Lower lobe of right lung (tissue), 2 donors: ENCODE results near the gene SPARC. TPM values are rescaled to one million over a fixed set of nuclear protein-coding genes. Genes with fewer than 3 reads are reported as not detected.

Experiments used
- ATAC-seq, 2 donors: fragments of 200-7000 bp; cut with Tn5 transposase; one replicate each; pipeline ENCODE4 v1.9.1; 2020 to 2022; ENCODE audit warnings: mild to moderate bottlenecking in 2 of 2, moderate library complexity in 2 of 2
- DNase-seq: peaks from one replicate; pipeline ENCODE4 v3.0.0-alpha.2; 2020
- H3K27ac ChIP-seq: fragments of 200-600 bp; one replicate; pipeline ENCODE4 v1.8.0; 2022
- H3K27me3 ChIP-seq: fragments of 200-600 bp; one replicate; pipeline ENCODE4 v1.8.0; 2022; ENCODE audit warnings: low read depth
- H3K36me3 ChIP-seq: fragments of 200-600 bp; one replicate; pipeline ENCODE4 v1.8.0; 2022; ENCODE audit warnings: mild to moderate bottlenecking
- H3K4me1 ChIP-seq: fragments of 200-600 bp; one replicate; pipeline ENCODE4 v1.8.0; 2022
- H3K4me3 ChIP-seq: fragments of 200-600 bp; one replicate; pipeline ENCODE4 v1.8.0; 2022; ENCODE audit warnings: mild to moderate bottlenecking
- H3K9me3 ChIP-seq: fragments of 200-600 bp; one replicate; pipeline ENCODE4 v1.8.0; 2022
- CTCF ChIP-seq: fragments of 200-600 bp; IDR thresholded peaks from one replicate; pipeline ENCODE4 v1.8.0; 2022; ENCODE audit warnings: antibody characterized with exemption, mild to moderate bottlenecking
- intact Hi-C: fragments of 100-400 bp; cut with DNase I; formaldehyde crosslinking; loops from one replicate; pipeline ENCODE4 v1.11.0; 2022
- total RNA-seq: library from RNA; stranded (reverse); fragmentation: NEBNext Ultra II Directional; extraction: Animal tissue kit (Norgen Biotek cat#: 25700); gene quantifications from one replicate; pipeline ENCODE4 v1.2.1, GENCODE V29; 2021
- donor health status: DM: no; HTN: yes; CAD: no; lungs with severe emphysema.

The SPARC gene
- total RNA-seq, 1 donor from 2014 or later, result 904 TPM

GRCh38 chr5:151684690-151685361 is 1.9 kb downstream of the SPARC start:
- Histone ChIP-seq H3K36me3 (peaks cover 4% of the 10 kb centered on the region), H3K27ac (peak overlapping the region; percentile 86), H3K4me3 (peak overlapping the region; percentile 61), H3K9me3 (no peaks in the 10 kb centered on the region), H3K4me1 (peaks cover 58% of the 10 kb centered on the region), H3K27me3 (no peaks in the 10 kb centered on the region)
- intact Hi-C loops, result no loop called here
- TF ChIP-seq CTCF, result peak; percentile 17
- DNase-seq (no peak), ATAC-seq (peak; percentile 72 to 78)

GRCh38 chr5:151683986-151684588 is 2.6 kb downstream of the SPARC start:
- ATAC-seq (no peak), DNase-seq (no peak)
- TF ChIP-seq CTCF, result no peak
- no peaks in the 10 kb centered on the region for H3K27me3 ChIP-seq
- H3K4me3 ChIP-seq, result peak overlapping the region; percentile 61
- no peaks in the 10 kb centered on the region for H3K9me3 ChIP-seq
- intact Hi-C loops, result no loop called here
- H3K36me3 ChIP-seq, result peaks cover 4% of the 10 kb centered on the region
- H3K27ac ChIP-seq, result peak overlapping the region; percentile 86
- peaks cover 62% of the 10 kb centered on the region for H3K4me1 ChIP-seq

GRCh38 chr5:151683444-151683843 is 3.3 kb downstream of the SPARC start:
- no peak for TF ChIP-seq CTCF
- ATAC-seq, result no peak
- H3K27me3 ChIP-seq, result no peaks in the 10 kb centered on the region
- no peak for DNase-seq
- peaks cover 68% of the 10 kb centered on the region for H3K4me1 ChIP-seq
- peaks cover 4% of the 10 kb centered on the region for H3K36me3 ChIP-seq
- peak overlapping the region; percentile 61 for H3K4me3 ChIP-seq
- intact Hi-C loops, result no loop called here
- no peaks in the 10 kb centered on the region for H3K9me3 ChIP-seq
- peak overlapping the region; percentile 86 for H3K27ac ChIP-seq

- peaks cover 73% of the 10 kb centered on the region for H3K4me1 ChIP-seq
- intact Hi-C loops, result no loop called here
- H3K27ac ChIP-seq, result peak overlapping the region; percentile 86
- DNase-seq, result no peak
- peaks cover 4% of the 10 kb centered on the region for H3K36me3 ChIP-seq
- TF ChIP-seq CTCF, result no peak
- ATAC-seq, result no peak
- no peaks in the 10 kb centered on the region for H3K27me3 ChIP-seq
- peak overlapping the region; percentile 61 for H3K4me3 ChIP-seq
- H3K9me3 ChIP-seq, result no peaks in the 10 kb centered on the region
Observed at GRCh38 chr5:151682751-151683331, 3.9 kb downstream of the SPARC start.

GRCh38 chr5:151682240-151682639 is 4.5 kb downstream of the SPARC start:
- DNase-seq, result no peak
- no peak for ATAC-seq
- TF ChIP-seq CTCF, result no peak
- H3K36me3 ChIP-seq, result peaks cover 4% of the 10 kb centered on the region
- peak overlapping the region; percentile 61 for H3K4me3 ChIP-seq
- intact Hi-C loops, result no loop called here
- H3K9me3 ChIP-seq, result no peaks in the 10 kb centered on the region
- peak overlapping the region; percentile 86 for H3K27ac ChIP-seq
- H3K4me1 ChIP-seq, result peaks cover 73% of the 10 kb centered on the region
- H3K27me3 ChIP-seq, result no peaks in the 10 kb centered on the region
